HCT116 (cell line): Measurements from ENCODE around the gene HARBI1. TPM values are rescaled to one million over a fixed set of nuclear protein-coding genes. Genes with fewer than 3 reads are reported as not detected.

Experiments
- ATAC-seq: fragments of 200-7000 bp; cut with Tn5 transposase; 2 replicates; pipeline ENCODE4 v1.9.1; 2020; ENCODE audit warnings: mild to moderate bottlenecking, moderate library complexity
- BruUV-seq: library from RNA; stranded (reverse); fragments of 400-500 nt; replicated peaks from 2 replicates; lab custom pipeline; 2021; lab: Mats Ljungman, UMichigan
- CTCF ChIA-PET: fragments of 300-600 bp; sonication (Branson Sonifier 250); formaldehyde crosslinking; loops from one replicate; lab custom pipeline; 2021; ENCODE audit warnings: antibody characterized with exemption; lab: Charles Lee
- POLR2A ChIA-PET: fragments of 300-600, 350-600 bp; sonication (Branson Sonifier 250); formaldehyde crosslinking; loops from one replicate; lab custom pipeline; 2021; ENCODE audit warnings: antibody characterized with exemption; lab: Charles Lee
- RAD21 ChIA-PET, 2 experiments: fragments of 300-600 bp; sonication (Branson Sonifier 250); formaldehyde crosslinking; loops; one replicate each; lab custom pipeline; 2023; ENCODE audit warnings: low total read pairs in 2 of 2; ENCODE audit not compliant: uncharacterized antibody in 2 of 2, unreplicated experiment in 2 of 2, low non-redundant PET in 1 of 2; lab: Charles Lee
- DNase-seq: peaks from one replicate; pipeline ENCODE4 v3.0.0-alpha.2; 2010; ENCODE audit warnings: low read depth, low spot score
- H2AFZ ChIP-seq: fragments of 200-600 bp; shearing (Covaris generic), sonication (generic); 2 replicates; pipeline ENCODE4 v1.6.1; 2017; ENCODE audit warnings: low read depth, mixed run types, mixed read lengths, antibody characterized with exemption, low read length; ENCODE audit not compliant: poor library complexity, severe bottlenecking
- H3K27ac ChIP-seq: 2 replicates; pipeline ENCODE4 v1.5.1; 2012; ENCODE audit warnings: low read depth, low read length
- H3K27me3 ChIP-seq: fragments of 200-600 bp; sonication (generic); 2 replicates; pipeline ENCODE4 v1.6.1; 2016; ENCODE audit warnings: mixed run types, low read length, mixed read lengths; ENCODE audit not compliant: insufficient read depth
- H3K36me3 ChIP-seq, 2 experiments: fragments of 200-500 bp in 1 of 2; fragments of 200-600 bp in 1 of 2; sonication (Bioruptor generic) in 1 of 2; sonication (generic) in 1 of 2; 2 replicates each; pipeline versions ENCODE4 v1.5.1 to v1.6.1; 2014 to 2016; ENCODE audit warnings: low read length in 2 of 2, inconsistent platforms in 1 of 2, mixed read lengths in 1 of 2, mixed run types in 1 of 2; ENCODE audit not compliant: insufficient read depth in 2 of 2, control insufficient read depth in 1 of 2
- H3K4me1 ChIP-seq, 2 experiments: fragments of 200-600 bp in 1 of 2; sonication (generic) in 1 of 2; 2 replicates each; pipeline versions ENCODE4 v1.5.1 to v1.6.1; 2012 to 2017; ENCODE audit warnings: low read length in 2 of 2, inconsistent platforms in 1 of 2, mild to moderate bottlenecking in 1 of 2, mixed read lengths in 1 of 2, mixed run types in 1 of 2, moderate library complexity in 1 of 2; ENCODE audit not compliant: insufficient read depth in 2 of 2, control insufficient read depth in 1 of 2
- H3K4me2 ChIP-seq: fragments of 200-600 bp; sonication (generic); 2 replicates; pipeline ENCODE4 v1.6.1; 2017; ENCODE audit warnings: mixed run types, low read length, mixed read lengths
- H3K4me3 ChIP-seq, 2 experiments: fragments of 200-600 bp in 1 of 2; sonication (generic) in 1 of 2; replicated peaks in 1 of 2; 2 replicates each; pipeline ENCODE4 v1.5.1; 2011 to 2016; ENCODE audit warnings: low read length in 2 of 2, control low read depth in 1 of 2, low read depth in 1 of 2, mild to moderate bottlenecking in 1 of 2, mixed read lengths in 1 of 2, mixed run types in 1 of 2
- H3K79me2 ChIP-seq: fragments of 200-600 bp; sonication (generic); 2 replicates; pipeline ENCODE4 v1.6.1; 2017; ENCODE audit warnings: mild to moderate bottlenecking, mixed run types, low read length, moderate library complexity, mixed read lengths; ENCODE audit not compliant: insufficient read depth
- H3K9ac ChIP-seq: fragments of 200-600 bp; sonication (generic); 2 replicates; pipeline ENCODE4 v1.6.1; 2016; ENCODE audit warnings: low read length, mixed read lengths
- H3K9me2 ChIP-seq: fragments of 200-600 bp; sonication (generic), shearing (Covaris generic); 2 replicates; pipeline ENCODE4 v1.6.1; 2017; ENCODE audit warnings: mixed run types, mild to moderate bottlenecking, moderate library complexity; ENCODE audit not compliant: insufficient read depth
- H3K9me3 ChIP-seq, 2 experiments: fragments of 200-500 bp in 1 of 2; fragments of 200-600 bp in 1 of 2; sonication (Bioruptor generic) in 1 of 2; sonication (generic) in 1 of 2; 2 replicates each; pipeline ENCODE4 v1.6.1; 2014 to 2017; ENCODE audit warnings: low read length in 2 of 2, mixed read lengths in 2 of 2, inconsistent platforms in 1 of 2, low read depth in 1 of 2, mild to moderate bottlenecking in 1 of 2, mixed run types in 1 of 2, moderate library complexity in 1 of 2; ENCODE audit not compliant: control insufficient read depth in 1 of 2, insufficient read depth in 1 of 2
- H4K20me1 ChIP-seq: fragments of 200-600 bp; sonication (generic), shearing (Covaris generic); 2 replicates; pipeline ENCODE4 v1.6.1; 2017; ENCODE audit warnings: mixed run types, mild to moderate bottlenecking, moderate library complexity; ENCODE audit not compliant: insufficient read depth
- CBX3 ChIP-seq: IDR thresholded peaks from 2 replicates; pipeline ENCODE4 v1.6.1; 2012; ENCODE audit warnings: low read depth
- CEBPB ChIP-seq: IDR thresholded peaks from 2 replicates; pipeline ENCODE4 v1.6.1; 2012; ENCODE audit warnings: low read depth
- EZH2phosphoT487 ChIP-seq: fragments of 200-600 bp; IDR thresholded peaks from 2 replicates; pipeline ENCODE4 v1.6.1; 2018; ENCODE audit warnings: antibody characterized with exemption, borderline replicate concordance
- JUND ChIP-seq: IDR thresholded peaks from 2 replicates; pipeline ENCODE4 v1.6.1; 2012
- SRF ChIP-seq: IDR thresholded peaks from 2 replicates; pipeline ENCODE4 v1.6.1; 2012; ENCODE audit warnings: low read depth
- TCF7L2 ChIP-seq: IDR thresholded peaks from 2 replicates; pipeline ENCODE4 v1.7.0; 2011; ENCODE audit warnings: borderline replicate concordance, inconsistent platforms; ENCODE audit not compliant: insufficient read depth, insufficient read length; ENCODE audit errors: extremely low read depth
- ZFX ChIP-seq: fragments of 450-650 bp; IDR thresholded peaks from 2 replicates; pipeline ENCODE4 v1.6.1; 2017
- ZNF274 ChIP-seq: fragments of 200-500 bp; sonication (Bioruptor generic); IDR thresholded peaks from 2 replicates; pipeline ENCODE4 v1.6.1; 2014; ENCODE audit warnings: mild to moderate bottlenecking, low read depth, low read length, inconsistent platforms
- intact Hi-C: fragments of 100-400 bp; cut with micrococcal nuclease; formaldehyde crosslinking; loops from 2 replicates; pipeline ENCODE4 v1.10.0; 2022
- total RNA-seq: library from RNA; stranded (reverse); gene quantifications from one replicate; pipeline ENCODE4 v1.2.1, GENCODE V29; 2021; ENCODE audit not compliant: unreplicated experiment
- TF ChIP-seq, protein P1 (sequence below): IDR thresholded peaks from 2 replicates; pipeline ENCODE4 v1.6.1; 2011; ENCODE audit warnings: mild to moderate bottlenecking, low read length, moderate library complexity; ENCODE audit not compliant: insufficient replicate concordance; ENCODE audit errors: extremely low read depth
- TF ChIP-seq, protein P2 (sequence below): IDR thresholded peaks from 2 replicates; pipeline ENCODE4 v1.6.1; 2012

HARBI1 gene
- total RNA-seq, 1 experiment from 2014 or later: 1.9 TPM

DNA sequence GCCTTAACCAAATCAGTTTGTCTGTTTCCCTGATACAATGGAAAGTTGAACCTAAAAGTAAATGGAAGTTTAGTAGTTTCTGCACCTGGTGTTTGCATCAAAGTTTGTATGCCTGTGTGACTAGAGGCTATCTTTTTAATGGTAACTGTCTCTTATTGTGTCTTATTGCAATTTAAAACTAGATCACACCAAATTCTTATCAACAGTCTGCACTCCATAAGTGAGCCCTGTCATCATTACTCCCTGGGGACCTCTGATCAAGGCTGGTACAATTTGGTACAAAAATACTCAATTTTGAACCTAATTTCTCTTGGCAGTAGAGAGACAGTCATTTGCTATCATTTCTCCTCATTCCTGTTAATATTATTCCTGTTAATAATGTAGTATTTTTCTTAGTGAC is 45.3 kb upstream of the HARBI1 start:
- ChIA-PET POLR2A (no interaction called here), RAD21 (no interaction called here), CTCF (no interaction called here)
- no peak for TF ChIP-seq JUND
- H4K20me1 ChIP-seq: no peaks in the 10 kb centered on the region
- no peaks in the 10 kb centered on the region for H3K4me1 ChIP-seq
- BruUV-seq: no TSS peak
- no peaks in the 10 kb centered on the region for H3K9me2 ChIP-seq
- ATAC-seq (no peak), DNase-seq (no peak)
- no peak overlapping the region for H2AFZ ChIP-seq
- intact Hi-C loops: no loop called here
- peaks cover 5 to 10% of the 10 kb centered on the region in 2 experiments; a peak in 3 of 4 replicates for H3K36me3 ChIP-seq
- H3K79me2 ChIP-seq: no peaks in the 10 kb centered on the region
- no peak overlapping the region for H3K4me3 ChIP-seq
- no peak overlapping the region for H3K4me2 ChIP-seq
- no peaks in the 10 kb centered on the region for H3K27me3 ChIP-seq
- H3K27ac ChIP-seq: no peak overlapping the region
- H3K9me3 ChIP-seq: no peaks in the 10 kb centered on the region
- H3K9ac ChIP-seq: no peak overlapping the region

DNA sequence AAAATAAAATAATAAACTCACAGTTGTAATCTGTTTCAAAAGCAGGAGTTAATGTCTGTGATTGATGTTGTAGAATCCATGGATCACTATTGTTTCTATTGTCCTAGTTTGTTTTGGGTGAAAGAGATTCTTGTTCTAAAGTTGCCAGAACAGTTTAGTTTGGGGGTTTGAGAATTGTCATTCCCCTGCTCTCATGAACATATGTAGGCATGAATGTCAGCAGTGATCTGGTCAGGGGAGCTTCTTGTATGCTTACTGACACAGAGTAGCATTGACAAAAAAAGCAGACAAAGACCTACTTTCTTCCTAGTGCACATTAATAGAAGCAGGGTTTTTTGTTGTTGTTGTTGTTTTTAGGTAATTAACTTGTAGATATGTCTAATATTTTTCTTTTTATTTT is 44.8 kb upstream of the HARBI1 start:
- Histone ChIP-seq H3K9me2 (no peaks in the 10 kb centered on the region), H3K4me2 (no peak overlapping the region), H3K27me3 (no peaks in the 10 kb centered on the region), H3K79me2 (no peaks in the 10 kb centered on the region), H3K4me3 (no peak overlapping the region), H3K9me3 (no peaks in the 10 kb centered on the region), H3K27ac (no peak overlapping the region), H3K9ac (no peak overlapping the region), H3K36me3 (peaks cover 10% of the 10 kb centered on the region in 2 experiments; a peak in 3 of 4 replicates), H3K4me1 (no peaks in the 10 kb centered on the region), H4K20me1 (no peaks in the 10 kb centered on the region), H2AFZ (no peak overlapping the region)
- DNase-seq (no peak), ATAC-seq (no peak)
- intact Hi-C loops: no loop called here
- POLR2A ChIA-PET: no interaction called here
- CTCF ChIA-PET: no interaction called here
- RAD21 ChIA-PET: no interaction called here
- BruUV-seq: no TSS peak
- TF ChIP-seq ZNF274: no peak
- TF ChIP-seq TCF7L2: no peak
- no peak for TF ChIP-seq ZFX
- TF ChIP-seq, protein P1, sequence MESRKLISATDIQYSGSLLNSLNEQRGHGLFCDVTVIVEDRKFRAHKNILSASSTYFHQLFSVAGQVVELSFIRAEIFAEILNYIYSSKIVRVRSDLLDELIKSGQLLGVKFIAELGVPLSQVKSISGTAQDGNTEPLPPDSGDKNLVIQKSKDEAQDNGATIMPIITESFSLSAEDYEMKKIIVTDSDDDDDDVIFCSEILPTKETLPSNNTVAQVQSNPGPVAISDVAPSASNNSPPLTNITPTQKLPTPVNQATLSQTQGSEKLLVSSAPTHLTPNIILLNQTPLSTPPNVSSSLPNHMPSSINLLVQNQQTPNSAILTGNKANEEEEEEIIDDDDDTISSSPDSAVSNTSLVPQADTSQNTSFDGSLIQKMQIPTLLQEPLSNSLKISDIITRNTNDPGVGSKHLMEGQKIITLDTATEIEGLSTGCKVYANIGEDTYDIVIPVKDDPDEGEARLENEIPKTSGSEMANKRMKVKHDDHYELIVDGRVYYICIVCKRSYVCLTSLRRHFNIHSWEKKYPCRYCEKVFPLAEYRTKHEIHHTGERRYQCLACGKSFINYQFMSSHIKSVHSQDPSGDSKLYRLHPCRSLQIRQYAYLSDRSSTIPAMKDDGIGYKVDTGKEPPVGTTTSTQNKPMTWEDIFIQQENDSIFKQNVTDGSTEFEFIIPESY: no peak
- TF ChIP-seq CBX3: no peak
- no peak for TF ChIP-seq EZH2phosphoT487
- TF ChIP-seq, protein P2, sequence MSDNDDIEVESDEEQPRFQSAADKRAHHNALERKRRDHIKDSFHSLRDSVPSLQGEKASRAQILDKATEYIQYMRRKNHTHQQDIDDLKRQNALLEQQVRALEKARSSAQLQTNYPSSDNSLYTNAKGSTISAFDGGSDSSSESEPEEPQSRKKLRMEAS: no peak
- TF ChIP-seq SRF: no peak
- TF ChIP-seq CEBPB: no peak
- TF ChIP-seq JUND: no peak
